ENCODE data around the gene NAALADL2.

DNA sequence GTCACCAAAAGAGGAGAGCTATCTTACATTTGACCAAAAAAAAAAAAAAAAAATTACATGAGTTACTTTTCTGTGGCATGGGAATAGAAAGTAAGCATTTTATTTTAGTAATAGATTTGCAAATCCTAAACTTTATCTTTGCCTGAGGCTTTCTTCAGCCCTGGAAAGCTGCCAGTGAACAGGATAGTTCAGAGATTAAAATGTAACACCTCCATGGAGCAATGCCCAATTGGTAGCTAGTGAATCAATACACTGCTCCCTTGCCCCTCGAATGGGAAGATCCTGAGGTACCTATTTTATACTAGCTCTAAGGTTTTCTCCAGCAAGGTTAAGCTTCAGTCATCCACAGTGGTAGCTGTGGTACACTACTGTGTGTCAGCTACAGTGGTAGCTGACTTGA is 867.1 kb downstream of the NAALADL2 start:
- TF ChIP-seq, protein P1, sequence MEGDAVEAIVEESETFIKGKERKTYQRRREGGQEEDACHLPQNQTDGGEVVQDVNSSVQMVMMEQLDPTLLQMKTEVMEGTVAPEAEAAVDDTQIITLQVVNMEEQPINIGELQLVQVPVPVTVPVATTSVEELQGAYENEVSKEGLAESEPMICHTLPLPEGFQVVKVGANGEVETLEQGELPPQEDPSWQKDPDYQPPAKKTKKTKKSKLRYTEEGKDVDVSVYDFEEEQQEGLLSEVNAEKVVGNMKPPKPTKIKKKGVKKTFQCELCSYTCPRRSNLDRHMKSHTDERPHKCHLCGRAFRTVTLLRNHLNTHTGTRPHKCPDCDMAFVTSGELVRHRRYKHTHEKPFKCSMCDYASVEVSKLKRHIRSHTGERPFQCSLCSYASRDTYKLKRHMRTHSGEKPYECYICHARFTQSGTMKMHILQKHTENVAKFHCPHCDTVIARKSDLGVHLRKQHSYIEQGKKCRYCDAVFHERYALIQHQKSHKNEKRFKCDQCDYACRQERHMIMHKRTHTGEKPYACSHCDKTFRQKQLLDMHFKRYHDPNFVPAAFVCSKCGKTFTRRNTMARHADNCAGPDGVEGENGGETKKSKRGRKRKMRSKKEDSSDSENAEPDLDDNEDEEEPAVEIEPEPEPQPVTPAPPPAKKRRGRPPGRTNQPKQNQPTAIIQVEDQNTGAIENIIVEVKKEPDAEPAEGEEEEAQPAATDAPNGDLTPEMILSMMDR (IDR thresholded peaks at IDR 0.05), result no peak
- no peak for TF ChIP-seq POLR2A (IDR thresholded peaks at IDR 0.05; ENCODE audit: low read depth)
